HG03457 (cell line): ENCODE data around the gene B3GALT5.

Source experiments
- ATAC-seq: cut with Tn5 transposase; IDR thresholded peaks from one replicate; pipeline ENCODE4 v1.9.1; 2021; ENCODE audit warnings: moderate number of reproducible peaks; ENCODE audit not compliant: unreplicated experiment

The B3GALT5 gene

DNA sequence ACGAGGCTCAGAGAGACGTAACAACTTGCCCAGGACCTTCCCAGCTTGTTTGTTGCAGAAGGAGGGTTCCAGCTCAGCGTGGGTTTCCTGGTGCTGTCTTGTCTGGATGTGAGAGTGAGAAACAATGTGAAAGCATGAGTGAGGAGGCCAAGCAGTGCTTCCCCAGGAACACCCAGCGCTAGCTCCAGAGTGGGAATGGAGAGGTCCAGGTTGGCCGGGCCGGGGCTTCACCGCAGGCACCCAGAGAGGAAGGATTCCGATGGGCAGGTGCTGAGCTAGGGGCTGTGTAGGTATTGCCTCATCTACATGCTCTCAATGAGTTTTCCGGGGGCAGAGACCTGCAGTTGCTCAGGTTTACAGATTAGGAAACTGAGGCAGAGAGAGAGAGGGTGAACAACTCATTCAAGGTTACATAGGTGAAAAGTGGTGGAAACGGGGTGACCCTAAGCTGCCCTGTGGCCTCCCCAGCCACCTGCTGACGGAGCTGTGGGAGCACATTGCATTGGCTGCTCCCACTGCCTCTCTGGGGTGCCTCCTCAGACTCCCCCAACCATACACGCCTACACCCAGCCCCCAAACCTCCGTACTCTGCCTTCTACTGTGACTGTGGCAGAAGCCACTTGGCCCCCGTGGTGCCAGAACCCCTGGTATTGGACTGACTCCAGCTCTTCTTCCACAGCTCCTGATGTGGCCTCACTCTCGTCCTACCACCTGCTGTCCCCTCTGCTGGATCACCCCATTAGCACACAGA lies 51.2 kb downstream of the B3GALT5 start:
- no peak for ATAC-seq

DNA sequence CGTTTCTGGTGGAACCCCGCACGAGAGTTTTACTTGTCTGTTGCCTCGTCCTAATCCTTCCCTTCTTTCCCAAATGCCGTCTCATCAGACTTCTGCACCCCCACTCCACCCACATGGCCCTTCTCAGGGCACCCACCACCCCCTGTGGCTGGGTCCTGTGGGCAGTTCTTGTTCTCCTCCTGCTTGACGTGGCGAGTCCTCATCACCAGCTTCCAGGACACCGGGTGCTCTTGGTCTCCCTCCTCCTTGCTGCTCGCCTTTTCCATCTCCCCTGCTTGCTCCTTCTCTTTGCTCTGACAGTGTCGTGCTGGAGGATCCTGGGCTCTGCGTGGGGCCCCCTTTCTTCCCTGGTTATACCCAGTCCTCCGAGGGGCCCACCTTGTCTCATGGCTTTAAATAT lies 51.8 kb downstream of the B3GALT5 start:
- ATAC-seq: no peak

DNA sequence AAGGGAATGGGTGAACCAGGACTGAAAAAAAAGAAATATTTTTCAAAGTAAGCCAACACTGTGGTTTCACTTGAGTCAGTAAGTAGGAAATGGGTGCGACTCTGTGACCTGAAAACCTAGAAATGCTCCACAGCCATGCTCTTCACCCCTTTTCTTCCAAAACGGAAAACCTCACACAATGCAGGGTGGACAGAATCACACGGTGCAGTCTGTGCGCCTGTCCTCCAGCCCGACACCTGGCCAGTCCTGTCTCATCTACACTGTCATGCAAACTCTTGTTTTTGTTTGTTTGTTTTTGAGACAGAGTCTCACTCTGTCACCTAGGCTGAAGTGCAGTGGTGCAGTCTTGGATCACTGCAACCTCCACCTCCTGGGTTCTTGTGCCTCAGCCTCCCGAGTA lies 53.3 kb downstream of the B3GALT5 start:
- no peak for ATAC-seq

DNA sequence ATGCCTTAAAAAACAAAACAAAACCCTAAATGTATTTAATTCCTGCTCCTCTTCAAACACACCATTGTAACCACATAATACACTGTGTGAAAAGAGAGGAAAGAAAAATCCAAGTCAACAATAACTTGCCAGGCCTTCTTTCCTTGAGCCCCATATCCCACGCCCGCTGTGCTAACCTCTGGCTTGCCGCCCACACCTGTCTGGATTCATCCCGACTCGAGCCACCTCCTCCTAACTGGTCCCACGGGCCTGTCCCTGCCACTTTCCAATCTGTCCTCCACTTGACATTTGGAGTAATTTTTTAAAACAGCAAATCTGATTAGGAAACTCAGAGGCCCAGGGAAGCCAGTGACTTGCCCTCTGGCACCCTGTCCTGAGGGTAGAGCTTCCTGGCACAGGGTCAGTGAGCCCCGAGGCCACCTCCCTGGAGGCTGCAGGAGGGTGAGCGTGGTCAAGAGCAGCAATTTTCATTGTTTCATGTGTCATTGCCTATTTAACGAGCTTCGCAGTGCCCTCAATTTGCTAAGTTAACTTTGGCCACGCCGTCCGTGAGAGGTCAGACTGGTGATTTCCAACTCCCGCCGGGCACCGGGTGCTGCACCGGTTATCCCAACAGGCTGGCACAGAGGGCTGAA lies 54.1 kb downstream of the B3GALT5 start:
- ATAC-seq: no peak

DNA sequence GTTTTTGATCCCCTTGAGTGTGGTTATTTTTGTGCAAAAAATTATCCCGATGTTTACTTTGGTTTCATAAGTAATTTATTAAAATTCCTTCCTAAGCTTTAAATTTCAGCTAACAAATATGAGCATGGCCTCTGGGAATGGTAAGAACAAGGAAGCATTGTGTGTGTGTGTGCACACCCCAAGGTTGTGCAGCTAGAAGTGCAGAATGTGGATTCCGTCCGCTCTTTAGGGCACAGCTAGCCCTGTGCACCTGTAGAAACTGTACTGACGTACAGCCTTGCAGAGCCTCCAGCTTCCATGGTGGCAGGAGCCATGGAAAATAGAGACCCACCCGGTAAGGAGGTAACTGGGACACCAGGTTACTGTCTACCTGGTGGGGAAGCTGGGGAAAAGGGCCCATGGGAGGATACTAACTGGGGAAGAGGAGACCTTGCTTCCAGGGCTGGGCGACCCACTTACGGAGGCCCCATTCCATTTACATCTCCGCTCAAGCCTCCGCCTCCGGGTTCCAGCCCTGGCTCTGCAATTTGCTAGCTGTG lies 54.7 kb downstream of the B3GALT5 start:
- ATAC-seq: no peak

DNA sequence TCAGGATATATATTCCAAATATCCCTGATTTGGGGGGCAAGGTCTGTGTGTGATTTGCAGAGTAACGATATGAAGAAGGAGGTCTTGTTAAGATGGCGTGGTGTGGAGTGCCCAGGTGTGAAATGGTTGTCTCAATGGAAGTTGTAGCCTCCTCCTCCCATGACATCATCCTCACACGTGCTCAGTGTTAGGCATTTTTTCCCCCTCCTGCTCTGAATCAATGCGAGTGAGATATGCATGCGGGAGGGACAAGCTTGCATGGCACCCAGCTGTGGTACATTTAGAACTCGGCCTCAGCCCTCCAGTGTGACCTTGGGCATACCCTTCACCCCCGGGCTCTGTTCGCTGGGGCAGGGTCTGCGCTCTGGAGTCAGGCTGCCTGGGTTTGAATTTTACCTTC lies 55.6 kb downstream of the B3GALT5 start:
- no peak for ATAC-seq

DNA sequence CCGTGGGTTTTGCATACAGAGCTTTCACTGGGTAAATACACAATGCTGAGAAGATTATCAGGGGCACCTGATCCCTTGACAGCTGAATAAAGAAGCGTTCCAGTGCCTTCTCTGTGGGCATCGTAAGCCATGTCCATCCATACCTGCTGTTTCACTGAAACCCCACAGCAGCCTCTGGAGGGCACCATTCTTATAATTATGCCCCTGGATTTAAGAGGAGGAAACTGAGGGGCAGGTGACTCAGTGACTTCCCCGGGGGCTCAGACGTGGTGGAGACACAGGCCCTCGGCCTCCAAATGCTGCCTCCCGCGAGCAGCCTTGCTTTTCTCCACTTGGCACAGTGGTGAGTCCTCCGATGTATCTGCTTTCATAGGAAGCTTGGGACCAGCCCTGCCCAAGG lies 56.7 kb downstream of the B3GALT5 start:
- no peak for ATAC-seq

DNA sequence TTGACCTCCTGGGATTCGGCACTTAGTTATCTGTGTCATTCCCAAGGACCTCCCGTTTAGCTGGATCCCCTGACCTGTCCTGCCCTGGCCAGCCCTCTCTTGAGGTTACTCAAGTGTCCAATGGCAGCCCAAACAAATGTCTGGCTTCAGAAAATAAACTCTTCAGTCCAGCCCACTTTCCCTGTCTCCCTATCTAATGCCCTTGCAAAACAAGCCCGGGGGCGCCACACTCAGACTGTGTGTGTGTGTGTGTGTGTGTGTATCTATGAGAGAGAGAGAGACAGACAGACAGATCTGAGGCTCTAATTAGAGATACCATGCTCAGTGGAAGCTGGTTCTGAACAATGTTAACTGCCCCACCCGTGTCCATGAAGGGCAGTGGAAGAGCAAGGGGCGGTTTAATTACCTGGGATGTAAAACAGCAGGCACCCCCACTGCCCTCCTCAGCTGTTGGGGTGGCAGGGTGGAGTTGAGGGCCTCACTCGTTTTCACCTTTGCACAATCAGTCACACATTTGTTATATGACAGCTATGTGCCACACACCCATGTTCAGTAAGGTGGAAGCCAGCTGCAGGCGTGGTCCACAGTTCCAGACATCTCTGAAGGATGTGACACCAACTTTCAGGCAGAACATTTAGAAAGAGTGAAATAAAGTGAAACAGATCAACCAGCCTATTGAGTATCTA lies 57.4 kb downstream of the B3GALT5 start:
- ATAC-seq: no peak

DNA sequence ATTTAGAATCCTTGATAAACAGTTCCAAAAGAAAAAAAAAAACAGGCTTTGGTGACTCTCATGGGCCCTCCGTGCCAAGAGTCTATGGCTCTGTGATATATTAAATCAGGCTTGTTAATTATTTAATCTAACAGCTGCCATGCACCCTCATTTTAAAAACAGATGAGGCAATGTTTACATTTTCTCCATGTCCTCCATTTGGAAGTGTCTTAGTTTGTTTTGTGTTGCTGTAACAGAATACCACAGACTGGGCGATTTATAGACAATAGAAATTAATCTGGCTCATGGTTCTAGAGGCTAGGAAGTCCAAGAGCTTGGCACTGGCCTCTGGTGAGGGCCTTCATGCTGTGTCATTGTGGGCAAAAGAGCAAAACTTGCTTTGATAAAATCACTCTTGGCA lies 58.0 kb downstream of the B3GALT5 start:
- no peak for ATAC-seq

DNA sequence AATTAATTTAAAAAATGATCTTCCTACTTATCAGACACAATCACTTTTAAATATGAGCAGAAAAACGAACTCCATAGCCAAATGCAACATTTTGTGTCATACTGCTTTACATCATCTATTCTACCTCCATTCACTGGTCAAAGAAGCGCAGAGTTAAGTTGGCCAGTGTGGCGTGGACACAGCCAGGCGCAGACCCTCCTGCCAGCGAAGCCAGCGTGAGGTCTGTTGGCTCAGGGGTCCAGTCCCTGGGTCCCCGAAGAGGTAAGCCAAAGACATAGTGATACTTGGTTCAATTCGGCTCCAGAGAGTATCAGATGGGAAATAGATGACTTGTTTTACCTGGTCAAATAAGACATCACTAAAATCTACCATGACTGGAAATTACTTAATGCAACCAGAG lies 59.2 kb downstream of the B3GALT5 start:
- no peak for ATAC-seq

DNA sequence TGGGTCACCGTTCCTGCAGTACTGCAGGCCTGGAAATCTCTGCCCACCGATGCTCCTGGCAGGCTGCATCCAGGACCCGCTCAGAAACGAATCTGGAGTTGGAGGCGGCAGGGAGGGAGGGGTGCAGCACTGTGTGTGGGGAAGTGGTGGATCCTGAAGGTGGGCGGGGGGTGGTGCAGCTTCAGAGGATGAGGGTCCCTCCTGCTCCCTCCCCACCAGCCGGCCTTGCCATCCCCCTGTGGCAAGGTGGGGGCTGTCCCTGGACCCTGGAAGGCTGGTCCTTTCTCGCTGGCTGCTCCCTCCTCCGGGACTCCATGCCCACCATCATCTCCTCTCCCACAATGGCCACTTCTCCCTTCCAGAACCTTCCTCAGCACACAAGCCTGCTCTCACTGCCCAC lies 60.4 kb downstream of the B3GALT5 start:
- no peak for ATAC-seq

DNA sequence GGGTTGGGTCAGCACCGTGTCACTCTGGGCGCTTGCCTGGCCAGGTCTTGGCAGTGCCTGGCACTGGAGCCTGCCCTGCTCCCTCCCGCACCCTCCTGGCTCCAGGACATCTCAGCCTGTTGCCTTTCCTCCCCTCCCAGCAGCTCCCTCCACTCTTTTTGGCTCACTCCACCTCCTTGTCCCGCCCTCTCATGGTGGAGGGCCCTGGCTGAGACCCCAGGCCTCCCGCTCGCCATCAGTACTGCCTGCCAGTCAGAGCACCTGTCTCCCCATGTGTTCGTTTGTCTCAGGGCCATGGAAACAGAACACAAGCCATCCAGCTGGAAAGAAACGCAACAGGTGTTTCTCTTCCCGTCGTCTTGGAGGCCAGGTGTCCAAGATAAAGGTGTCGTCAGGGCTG lies 61.0 kb downstream of the B3GALT5 start:
- ATAC-seq: no peak

DNA sequence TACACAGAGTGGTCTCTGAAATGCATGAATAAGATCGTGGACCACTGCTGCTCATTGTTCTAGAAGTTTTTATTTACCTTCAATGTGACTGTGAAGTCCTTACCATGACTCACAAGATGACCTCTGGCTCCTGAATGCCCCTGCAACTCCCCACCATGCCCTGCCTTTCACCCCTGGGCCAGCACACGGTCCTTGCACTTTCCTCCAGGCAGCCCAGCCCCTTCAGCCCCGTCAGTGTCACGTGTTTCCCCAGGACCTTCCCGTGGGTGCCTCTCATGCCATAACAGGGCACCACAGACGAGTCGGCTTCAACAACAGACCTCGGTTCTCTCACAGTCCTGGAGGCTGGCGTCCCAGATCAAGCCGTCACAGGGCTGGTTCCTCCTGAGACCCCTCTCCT lies 62.1 kb downstream of the B3GALT5 start:
- ATAC-seq: no peak

DNA sequence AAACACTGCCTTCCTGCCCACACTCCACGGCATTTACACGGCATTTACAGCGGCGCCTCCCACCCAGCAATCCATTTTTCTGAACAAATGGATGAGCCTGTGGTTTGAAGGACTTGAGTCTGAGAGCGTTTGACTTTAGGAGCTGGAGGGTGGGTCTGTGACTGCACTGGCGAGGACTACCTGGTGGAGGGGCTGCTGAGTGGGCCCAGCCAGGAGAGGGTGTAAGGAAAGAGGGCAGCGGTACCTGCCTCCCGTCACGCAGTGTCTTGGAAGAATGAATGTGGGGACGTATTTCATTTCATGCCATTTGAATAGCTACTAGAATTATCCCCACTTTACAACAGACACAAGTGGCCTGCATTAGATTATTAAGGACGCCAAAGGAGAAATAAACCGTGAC lies 62.9 kb downstream of the B3GALT5 start:
- no peak for ATAC-seq

DNA sequence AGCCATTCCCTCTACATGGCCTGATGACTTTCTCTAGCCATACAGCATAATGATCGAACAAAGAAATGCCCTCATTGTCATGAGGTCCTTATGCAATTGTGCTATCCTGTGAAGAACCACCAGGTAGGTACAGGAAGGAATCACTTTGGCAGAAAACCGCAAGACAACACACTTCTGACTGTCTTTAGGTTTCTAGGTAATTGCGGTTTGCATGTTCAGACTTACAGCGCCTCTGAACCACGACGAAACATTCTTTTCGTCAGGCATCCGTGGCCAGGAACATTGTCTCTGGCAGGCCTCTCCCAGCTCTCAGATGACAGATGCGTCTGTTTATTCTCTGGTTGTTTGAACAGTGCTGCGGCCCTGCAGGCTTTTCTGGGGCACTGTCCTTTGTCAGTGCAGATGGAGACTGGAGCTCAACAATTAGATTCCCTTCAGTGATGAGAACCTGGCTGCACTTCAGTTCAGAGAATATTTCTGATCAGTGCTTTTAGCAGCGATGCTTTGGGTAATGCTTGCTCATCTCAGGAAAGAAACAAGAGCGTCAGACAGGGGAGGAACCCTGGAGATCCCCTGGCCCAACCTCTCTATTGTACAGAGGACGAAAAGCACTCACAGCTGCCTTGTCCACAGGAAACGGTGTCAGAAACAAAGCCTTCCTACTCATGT lies 63.4 kb downstream of the B3GALT5 start:
- ATAC-seq: no peak

DNA sequence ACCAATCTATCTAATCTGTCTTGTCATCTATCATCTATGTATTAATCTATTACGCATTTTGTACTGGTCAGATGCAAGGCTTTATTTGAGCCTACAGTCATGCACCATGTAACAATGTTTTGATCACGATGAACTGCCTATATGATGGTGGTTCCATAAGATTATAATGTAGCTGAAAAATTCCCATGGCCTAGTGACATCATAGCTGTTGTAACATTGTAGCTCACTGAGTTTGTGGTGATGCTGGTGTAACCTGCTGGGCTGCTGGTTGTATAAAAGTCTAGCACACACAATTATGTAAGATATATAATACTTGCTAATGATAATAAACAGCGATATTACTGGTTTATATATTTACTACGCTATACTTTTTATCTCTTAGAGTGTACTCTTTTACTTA lies 67.5 kb downstream of the B3GALT5 start:
- ATAC-seq: no peak

DNA sequence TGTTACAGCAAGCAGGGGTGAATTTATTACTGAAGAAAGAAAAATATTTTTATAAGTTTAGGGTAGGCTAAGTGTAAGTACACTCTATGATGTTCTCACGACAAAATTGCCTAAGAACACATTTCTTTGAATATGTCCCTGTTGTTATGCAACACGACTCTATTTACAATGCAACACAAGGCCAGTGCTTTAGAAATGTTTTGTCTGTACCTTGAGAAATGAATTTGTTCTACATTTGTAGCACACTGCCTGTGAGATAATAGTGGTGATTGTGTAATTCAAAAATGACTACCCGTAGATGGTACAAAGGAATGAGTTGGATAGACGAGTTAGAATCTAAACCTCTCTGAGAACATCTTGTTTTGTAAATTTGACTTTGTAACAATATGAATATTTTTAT lies 68.5 kb downstream of the B3GALT5 start:
- no peak for ATAC-seq

DNA sequence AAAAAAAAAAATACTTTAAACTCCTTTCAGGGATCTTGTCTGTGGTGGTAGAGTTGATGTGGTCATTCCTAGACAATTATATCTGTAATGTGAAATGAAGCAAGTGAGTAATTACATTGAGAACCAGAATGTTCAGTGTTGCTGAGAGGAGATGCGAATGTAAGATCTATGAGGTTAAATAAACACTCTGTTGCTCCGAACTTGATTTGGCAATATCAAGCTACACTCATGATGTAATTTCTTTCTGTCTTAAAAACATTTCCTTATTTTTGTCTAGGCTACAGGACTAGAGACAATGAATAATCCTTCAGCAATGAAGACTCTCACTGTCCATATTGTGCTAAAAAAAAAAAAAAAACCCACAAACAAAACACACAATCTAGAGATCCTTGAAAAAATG lies 69.1 kb downstream of the B3GALT5 start:
- no peak for ATAC-seq

DNA sequence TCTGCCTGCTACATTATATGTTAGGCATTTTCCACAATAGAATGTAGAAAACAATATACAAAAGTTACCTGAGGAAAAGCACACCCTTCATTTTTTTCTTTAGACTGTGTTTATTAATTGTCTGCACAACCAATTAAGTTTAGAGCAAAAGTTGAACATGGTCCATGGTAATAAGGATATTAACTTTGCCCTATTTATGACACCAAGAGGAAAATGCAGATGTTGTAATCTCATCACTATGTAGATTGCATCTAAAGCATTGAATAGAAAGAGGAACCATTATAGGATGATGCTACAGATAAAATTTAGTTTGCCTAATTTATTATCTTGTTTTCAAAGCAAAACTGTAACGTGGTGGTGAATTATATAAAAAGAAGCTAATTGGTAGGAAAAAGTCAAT lies 72.5 kb downstream of the B3GALT5 start:
- no peak for ATAC-seq

DNA sequence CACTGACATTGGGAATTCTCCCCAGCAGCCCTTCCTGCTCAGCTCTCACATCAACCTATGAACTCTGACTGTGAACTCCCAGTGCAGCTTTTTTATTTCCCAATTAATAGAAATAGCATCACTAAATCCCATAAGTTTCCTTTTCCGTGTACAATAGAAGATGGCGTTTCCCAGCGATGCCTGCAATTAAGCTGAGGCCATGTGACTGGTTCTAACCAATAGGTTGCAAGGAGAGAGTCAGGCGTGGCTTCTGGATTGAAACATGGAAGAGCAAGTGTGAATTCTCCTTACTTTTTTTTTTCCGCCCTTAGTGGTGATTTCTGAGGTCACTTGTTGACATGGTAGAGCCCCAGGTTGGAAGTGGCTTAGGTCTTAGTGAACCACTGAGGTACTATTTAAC lies 73.3 kb downstream of the B3GALT5 start:
- no peak for ATAC-seq

DNA sequence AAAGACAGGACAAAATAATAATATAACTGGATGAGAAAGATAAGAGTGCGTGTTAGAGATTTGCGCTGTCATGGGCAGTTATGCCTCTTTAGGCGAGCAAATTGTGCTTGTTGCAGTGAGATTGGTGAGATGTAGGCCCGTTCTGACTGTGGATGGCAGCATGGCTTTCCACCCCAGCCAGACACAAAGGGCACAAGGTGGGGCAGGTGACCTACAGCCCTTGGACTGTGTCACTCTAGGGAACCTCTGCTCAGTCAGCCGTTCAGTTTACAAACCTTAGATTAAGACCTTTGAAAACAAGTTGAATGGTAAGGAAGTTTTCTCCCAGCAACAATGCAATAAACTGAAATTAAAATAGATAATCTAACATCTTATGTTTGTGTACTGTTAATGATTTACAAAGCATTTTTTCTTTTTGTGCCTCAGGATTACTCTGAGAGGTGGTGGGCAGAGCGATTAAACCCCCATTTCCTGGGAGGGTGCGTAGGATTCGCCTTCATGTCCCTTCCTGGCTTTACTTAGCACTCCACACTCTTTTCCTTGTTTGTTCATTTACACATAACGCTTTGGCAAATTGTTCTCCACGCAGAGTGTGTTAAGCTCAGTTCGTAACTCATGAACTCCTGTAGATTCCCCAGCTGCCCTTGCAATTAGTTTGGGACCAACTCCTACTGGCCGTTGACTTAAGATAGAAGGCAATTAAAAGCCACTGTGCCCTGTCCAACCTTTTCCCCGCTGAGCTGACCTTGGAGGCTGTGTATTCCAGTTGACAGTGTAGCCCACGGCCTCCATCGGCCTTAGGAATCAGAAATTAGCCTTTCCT lies 74.1 kb downstream of the B3GALT5 start:
- ATAC-seq: no peak
